CD4-positive, alpha-beta T cell treated with Interleukin-6 at 100 ng/mL for 8 hours (primary cell): Measurements from ENCODE around the gene PVR.
"Not testable (repeated sequence)": the region's sequence is repeated elsewhere in the genome, so short reads cannot be mapped to it uniquely, and the experiment has no call there.

Source experiments
- DNase-seq: peaks from one replicate; pipeline ENCODE4 v3.0.0-alpha.2; 2020; ENCODE audit warnings: mixed read lengths, low spot score

Gene PVR, protein sequence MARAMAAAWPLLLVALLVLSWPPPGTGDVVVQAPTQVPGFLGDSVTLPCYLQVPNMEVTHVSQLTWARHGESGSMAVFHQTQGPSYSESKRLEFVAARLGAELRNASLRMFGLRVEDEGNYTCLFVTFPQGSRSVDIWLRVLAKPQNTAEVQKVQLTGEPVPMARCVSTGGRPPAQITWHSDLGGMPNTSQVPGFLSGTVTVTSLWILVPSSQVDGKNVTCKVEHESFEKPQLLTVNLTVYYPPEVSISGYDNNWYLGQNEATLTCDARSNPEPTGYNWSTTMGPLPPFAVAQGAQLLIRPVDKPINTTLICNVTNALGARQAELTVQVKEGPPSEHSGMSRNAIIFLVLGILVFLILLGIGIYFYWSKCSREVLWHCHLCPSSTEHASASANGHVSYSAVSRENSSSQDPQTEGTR

DNA sequence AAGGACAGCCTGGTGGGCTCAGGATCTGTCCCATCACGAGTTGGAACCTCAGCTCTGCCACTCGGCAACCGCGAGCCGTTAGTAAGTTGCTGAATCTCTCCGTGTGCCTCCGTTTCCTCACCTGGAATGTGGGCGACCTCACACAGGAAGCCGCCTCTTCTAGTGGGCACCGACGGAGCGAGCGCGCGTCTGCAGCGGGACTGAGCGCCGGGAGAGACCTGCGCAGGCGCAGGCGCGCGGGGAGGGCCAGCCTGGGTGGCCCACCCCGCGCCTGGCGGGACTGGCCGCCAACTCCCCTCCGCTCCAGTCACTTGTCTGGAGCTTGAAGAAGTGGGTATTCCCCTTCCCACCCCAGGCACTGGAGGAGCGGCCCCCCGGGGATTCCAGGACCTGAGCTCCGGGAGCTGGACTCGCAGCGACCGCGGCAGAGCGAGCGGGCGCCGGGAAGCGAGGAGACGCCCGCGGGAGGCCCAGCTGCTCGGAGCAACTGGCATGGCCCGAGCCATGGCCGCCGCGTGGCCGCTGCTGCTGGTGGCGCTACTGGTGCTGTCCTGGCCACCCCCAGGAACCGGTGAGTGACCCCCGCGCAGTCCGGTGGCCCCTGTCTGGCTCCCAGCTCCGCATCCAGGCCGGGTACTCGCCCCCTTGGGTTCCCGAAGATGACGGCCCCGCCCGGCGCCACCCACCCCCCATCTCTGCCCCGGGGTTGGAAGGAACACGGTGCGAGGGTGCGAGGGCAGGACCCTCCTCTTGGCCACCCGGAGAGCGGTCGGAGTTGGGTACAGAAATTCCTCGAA is at the start of gene PVR:
PVR (plus strand) TSS at position 306 of the 797 bp plus-strand sequence; CDS start at position 493, 187 bp downstream.
- DNase-seq: no peak

DNA sequence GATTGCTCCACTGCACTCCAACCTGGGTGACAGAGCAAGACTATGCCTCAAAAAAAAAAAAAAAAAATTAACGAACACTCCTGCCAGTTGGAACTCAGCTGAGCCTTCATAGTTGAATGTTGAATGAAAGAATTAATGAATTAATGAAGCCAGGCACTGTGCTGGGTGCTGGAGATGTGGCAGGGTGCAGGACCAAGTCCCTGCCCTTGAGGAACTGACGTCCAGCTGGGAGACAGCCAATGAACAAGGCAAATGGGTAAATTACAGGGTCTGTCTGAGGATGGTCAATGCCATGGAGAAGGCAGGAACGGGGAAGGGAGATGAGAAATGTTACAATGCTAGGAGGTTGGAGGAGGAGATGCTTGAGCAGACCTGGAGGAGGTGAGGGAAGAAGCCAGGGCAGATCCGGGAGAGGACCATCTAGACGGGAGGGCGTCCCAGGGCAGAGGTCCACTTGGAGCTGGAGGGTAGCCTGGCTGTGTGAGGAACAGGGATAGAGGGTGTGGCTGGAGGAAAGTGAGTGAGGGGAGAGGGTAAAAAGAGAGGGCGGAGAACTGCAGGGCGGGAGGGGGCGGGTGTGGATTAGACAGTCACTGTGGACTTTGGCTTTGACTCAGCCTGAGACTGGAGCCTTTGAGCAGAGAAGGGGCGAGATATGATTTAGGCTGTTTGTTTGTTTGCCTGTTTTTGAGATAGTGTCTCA is 47.1 kb upstream of the PVR start:
- DNase-seq: no peak

DNA sequence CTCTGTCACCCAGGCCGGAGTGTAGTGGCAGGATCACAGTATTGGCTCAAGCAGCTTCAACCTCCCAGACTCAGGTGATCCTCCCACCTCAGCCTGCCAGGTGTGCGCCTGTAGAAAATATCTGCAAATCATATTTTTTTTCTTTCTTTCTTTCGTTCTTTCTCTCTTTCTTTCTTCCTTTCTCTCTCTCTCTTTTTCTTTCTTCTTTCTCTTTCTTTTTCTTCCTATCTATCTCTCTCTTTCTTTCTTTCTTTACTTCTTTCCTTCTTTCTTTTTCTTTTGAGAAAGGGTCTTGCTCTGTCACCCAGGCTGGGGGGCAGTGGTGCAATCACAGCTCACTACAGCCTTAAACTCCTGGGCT is 46.6 kb upstream of the PVR start:
- DNase-seq: no peak

DNA sequence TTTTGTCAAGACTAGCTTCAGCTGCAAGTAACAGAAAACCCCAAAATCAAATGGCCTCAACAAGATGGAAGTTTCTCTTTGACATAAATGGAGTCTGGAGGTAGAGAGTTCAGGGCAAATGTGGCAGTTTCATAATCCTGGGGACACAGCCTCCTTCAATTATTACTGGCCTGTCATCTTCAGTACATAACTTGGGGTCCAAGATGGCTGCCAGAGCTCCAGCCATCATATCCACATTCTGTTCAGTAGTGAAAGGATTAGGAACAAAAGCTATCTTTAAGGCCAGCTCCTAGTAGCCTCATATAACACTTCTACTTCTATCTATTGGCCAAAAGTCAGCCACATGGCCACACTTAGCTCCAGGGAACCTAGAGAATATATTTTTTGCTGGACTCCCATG is 45.4 kb upstream of the PVR start:
- DNase-seq: no peak

DNA sequence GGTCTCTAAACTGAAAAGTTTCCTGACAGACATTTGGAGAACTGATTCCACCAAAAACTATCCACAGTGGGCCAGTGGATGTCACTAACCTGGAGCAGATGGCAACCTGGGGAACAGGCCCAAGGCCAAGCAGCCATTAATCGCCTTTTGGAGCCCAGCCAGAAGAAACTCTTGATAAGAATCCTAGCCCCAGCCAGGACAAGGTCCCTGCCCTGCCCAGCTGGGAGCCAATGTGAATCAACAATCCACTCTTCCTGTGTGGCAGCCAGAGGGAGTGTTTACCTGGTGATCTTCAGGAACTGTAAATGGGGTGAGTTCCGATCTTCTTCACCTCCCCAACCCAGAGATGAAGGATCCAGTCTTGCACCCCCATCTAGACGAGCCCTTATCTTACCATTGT is 44.8 kb upstream of the PVR start:
- no peak for DNase-seq

DNA sequence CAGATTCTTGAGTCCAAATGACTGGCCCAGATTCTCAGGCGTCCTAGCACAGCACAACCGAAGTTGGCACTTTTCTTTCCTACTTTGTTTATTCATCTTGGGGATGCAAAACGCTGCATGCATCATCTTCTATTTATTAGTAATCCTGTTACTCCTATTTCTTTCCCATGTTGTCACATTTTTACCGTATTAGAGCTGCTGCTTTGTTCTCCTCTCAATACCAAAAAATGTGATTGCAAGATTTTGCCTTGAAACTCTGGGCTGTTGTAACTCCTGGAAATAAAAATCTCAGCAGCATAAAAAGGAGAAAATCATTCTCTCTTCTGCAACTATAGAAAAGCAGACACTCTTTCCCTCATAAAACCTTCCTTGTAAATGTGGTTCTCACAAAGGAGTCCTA is 43.2 kb upstream of the PVR start:
- DNase-seq: no peak

DNA sequence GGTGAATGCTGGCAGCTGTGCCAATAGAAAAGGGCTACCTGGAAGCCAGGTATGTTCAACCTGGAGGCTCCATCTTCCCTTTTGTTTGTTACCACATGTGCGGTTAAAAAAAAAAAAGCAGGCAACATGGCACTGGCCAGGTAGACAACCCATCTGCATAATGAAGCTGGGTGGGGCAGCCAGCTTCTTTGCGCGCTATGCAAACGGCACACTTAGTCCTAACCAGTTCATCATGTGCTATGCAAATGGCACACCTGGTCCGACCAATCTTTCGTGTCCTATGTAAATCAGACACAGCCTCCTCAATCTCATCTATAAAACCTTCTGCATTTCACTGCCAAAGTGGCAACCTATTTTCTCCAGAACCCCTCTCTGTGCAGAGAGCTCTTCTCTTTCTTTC is 41.6 kb upstream of the PVR start:
- DNase-seq: no peak

DNA sequence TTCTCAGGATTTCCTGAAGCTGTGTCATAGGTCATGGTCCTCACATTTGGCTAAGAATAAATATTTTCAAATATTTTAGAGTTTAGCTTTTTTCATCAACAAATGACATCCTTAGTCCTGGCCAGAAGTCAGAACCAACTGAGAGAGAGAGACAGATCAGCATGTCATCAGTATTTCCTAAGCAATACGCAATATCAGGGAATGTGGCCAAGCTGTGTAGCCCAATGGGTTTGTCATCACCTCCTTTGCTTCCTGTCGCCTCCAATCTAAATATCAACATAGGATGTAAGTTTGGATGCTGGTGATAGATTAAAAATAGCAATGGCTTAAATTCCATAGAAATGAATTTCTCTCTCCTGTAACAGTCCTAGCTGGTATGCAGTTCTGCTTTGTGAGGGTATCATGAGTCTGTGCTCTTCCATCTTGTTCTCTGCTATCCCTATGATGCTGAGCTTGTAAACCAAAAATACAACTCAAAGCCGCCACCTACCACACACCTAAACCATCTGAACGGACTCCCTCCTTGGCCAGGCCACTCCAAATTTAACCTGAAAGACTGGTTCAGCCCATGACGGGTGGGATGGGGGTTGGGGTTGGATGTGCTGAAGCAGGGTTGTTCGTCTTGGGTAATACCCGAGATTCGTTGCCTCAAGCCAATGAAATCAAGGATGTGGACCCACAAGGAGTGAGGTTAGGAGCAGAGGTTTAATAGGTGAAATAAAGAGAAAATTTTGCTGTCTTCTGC is 40.3 kb upstream of the PVR start:
- DNase-seq: no peak

DNA sequence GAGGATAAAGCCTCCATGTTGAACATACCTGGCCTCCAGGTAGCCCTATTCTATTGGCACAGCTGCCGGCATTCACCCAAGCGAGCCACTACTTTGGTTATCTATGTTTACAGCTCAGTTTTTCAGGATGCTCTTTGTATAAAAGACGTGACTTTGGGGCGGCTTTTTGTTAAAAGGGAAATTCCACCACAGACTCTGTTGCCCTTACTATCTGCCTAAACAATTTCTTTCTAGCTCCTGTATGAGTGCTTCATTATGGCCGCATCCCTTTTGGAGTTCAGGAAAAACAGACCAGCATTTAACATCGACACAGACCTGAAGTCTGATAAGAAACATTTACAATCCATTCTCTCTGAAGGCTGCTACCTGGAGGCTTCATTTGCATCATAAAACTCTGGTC is 39.5 kb upstream of the PVR start:
- DNase-seq: no peak

DNA sequence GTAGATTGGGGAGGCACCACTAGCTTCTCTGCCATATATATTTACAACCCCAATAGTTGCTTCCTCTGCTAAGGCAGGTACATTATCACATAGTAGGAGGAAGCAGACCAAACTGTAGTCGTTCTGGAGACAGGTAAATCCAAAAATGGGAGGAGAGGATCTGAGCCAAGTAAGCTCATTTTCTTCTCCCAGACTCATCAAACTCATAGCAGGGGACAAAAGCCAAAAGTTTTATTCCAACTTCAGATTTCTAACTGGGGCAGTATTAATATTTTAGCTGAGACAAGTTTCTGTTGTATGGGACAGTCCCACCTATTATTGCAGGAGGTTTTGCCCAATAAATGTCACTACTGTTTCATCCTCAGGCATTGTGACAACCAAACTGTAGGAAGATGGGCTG is 38.2 kb upstream of the PVR start:
- no peak for DNase-seq

DNA sequence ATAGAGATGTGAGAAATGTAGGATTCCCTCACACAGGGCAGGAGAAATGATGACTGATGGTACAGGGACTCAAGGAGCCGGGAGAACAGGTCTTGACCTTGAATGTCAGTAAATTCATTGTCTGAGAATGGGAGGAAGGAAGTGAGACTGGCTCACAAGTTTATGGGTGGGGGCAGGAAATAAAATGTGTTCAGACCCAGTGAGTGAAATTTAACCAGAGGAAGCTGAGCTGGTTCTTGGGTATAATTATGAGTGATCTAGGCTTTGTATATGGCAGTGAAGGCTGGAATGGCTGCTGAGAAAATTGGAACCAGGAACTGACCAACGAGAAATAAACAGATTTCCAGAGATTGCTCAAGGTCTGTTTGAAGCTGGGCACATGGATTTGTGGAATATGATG is 36.7 kb upstream of the PVR start:
- DNase-seq: no peak

DNA sequence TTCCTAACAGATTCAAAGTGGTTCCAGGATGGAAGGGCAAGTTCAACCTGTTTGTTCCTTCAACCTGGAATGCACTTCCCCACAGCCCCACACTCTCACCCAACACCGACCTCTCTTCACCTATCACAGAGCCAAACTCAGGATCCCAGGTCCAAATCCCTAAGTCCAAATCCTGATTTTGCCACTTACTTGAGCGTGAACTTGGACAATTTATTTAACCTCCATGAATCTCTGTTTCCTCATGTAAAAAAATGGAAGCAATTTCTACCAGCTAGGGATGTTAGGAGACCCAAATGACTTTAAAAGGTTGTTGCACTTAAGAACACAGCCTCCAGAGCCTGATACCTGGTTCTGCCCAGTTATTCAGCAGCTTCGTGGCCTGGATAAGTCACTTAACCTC is 35.8 kb upstream of the PVR start:
- no peak for DNase-seq

DNA sequence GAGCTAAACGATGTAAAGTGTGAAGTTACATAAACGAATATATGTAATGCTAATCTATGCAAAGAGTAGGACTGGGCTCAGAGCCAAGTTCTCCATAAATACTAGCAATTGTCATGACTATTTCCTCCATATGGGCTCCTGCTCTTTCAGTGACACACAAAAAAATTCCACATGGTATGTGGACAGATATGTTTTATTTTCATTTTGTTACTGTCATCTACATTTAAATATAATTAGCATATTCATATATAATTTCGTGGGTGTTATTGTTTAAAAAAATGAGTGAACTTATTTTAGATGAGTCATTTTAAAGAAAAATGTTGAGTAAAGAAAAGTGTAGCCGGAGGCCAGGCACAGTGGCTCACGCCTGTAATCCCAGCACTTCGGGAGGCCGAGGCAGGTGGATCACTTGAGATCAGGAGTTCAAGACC is 35.3 kb upstream of the PVR start:
- no peak for DNase-seq

DNA sequence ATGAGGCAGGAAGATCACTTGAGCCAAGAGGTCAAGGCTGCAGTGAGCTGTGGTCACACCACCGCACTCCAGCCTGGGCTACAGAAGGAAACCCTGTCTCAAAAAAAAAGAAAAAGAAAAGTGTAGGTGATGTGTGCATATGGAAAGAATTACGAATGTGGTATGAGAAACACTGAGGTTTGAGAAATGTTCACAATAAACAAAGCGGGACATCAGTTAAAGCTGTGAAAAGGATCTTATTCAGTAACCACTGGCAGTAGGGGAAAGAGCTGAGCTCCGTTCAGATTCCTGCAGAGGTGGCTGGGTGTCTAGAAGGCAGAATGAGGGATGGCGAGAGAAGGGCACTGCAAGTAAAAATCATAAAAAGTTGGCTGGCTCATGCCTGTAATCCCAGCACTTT is 34.5 kb upstream of the PVR start:
- DNase-seq: no peak

DNA sequence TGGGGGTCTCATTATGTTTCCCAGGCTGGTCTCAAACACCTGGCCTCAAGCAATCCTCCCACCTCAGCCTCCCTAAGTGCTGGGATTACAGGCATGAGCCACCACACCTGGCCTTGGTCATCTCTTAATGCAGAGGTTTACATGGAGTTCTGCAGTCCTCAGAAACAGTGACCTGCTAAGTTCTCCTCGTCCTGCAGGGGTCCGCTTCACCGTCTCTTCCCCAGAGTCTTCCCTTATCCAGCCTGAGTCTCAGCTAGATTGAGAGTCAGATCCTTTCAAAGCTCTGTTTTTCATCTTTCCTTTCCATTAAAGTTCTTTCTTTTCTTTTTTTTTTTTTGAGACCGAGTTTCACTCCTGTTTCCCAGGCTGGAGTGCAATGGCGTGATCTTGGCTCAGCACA is 33.2 kb upstream of the PVR start:
- DNase-seq: not testable (repeated sequence)

DNA sequence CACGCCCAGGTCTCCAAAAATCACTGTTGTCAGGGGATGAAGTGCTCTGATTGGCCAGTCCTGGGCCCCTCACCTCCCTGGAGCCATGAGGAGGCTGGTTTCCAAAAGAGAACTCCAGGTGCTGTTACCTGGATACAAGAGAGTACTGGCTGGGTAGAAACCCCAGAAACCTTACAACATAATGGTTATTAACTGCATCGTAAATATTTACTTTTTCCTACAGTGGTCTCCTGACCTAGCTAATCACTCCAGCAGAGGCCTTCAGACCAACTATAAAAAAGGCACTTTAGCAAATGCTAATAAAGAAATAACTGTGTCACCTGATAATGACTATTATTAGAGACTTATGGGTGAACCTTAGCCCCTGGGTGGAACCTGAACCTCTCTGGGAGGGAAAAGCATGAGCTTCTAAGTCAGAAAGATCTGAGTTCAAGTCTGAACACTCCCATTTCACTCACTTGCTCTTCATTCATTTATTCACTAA is 31.9 kb upstream of the PVR start:
- DNase-seq: no peak

DNA sequence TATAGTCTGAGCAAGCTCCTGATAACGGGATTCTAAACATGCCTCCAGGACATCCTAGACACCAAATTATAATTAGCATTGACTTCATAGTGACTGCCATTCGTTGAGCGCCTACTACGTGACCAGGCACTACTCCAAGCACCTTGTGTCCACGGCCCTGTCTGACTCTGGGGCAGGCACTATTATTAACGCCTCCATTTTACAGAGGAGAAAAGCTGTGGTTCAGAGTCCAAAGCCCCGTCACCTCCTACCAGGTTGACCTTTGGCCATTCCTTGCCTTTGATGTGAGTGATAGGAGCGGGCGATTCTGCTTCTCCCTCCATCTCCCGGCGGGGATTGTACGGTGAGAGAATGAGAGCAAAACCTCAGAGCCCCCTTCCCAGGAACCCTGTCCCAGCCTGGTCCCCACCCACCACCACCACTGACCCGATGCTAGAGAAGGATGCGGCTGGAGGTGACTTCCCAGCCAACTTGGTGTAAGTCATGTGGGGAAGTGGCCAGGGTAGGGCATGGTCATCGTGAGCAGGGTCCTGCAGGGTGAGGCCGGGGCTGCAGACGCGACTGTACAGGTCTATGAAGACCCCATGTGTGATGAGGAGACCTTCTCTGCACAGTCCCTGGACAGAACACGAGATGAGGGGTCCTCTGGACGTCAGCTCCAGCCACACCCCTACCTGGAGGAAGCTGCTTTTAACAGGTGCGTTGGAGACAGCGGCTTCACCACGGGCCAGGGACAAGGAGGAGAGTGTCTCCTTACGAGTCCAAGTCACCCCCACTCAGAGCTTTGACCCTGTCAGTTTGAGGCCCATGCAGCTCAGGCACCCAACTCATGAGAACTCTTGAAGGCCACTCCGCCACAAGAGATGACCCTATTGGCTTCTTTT is 30.2 kb upstream of the PVR start, which contains the start of gene IGSF23:
IGSF23 (plus strand) TSS at position 269 of the 884 bp plus-strand sequence; CDS start at position 352, 83 bp downstream.
- no peak for DNase-seq

DNA sequence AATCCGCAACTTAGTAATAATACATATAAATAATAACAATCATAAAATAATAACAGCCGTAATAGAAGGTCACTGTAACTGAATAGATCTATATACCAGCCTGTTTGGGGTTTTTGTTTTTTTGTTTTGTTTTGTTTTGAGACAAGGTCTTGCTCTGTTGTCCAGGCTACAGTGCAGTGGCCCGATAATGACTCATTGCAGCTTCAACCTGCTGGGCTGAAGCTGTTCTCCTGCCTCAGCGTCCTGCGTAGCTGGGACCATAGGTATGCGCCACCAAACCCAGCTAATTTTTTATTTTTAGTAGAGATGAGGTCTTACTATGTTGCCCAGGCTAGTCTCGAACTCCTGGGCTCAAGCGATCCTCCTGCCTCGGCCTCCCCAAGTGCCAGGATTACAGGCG is 29.4 kb upstream of the PVR start:
- DNase-seq: no peak

DNA sequence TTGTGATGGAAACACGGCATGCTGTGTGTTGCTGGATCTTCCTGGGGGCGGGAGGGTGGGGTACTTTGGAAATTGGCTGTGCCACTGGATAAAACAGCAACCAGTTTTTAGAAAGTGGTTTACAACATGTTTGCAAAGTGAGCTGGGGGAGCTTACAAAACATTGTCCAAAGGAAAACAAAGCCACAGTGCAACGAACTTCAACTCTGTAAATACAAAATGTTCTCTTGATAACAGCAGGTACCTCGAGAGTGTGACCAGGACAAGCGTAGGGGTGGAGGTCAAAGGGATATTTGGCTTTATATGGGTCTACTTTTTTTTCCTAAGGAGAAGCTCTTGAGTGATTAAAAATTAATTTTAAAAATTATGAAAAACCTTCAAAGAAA is 27.9 kb upstream of the PVR start:
- no peak for DNase-seq

DNA sequence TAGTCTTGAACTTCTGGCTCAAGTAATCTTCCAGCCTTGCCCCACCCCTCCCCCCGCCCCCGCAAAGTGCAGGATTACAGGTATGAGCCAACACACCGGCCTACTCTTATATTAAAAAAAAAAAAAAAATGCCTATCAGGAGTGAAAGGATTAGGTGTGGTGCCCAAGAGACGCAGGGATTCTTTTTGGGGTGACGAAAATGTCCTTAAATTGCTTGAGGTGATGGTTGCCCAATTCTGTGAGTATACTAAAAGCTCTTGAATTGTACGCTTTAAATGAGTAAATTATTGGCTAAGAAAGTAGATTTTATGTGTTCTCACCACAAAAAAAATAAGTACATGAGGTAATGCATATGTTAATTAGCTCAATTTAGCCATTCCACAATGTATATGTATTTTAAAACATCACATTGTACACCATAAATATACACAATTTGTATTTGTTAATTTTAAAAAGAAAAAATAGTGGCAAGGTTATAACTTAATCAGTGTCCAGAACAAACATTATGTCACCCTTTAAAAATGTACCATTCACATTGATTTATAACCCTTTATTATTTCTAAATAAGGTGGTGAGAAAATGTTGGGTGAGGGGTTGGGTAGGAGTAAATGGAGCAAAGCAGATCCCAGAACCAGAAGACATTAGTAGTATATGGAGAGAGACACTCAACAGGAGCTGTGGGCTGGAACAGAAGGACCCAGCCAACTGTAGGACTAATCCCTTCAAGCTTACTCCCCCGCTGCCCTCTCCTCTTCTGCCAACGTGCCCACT is 26.4 kb upstream of the PVR start:
- no peak for DNase-seq
